Right lobe of liver (tissue), 6 donors: ENCODE results near the gene ATXN2. TPM values are rescaled to one million over a fixed set of nuclear protein-coding genes. Genes with fewer than 3 reads are reported as not detected.
"Not testable (repeated sequence)": the region's sequence is repeated elsewhere in the genome, so short reads cannot be mapped to it uniquely, and the experiment has no call there.

Experiments
- ATAC-seq, 4 donors: fragments of 200-7000 bp; cut with Tn5 transposase; one replicate each; pipeline ENCODE4 v1.9.1; 2020; ENCODE audit warnings: mild to moderate bottlenecking in 4 of 4, moderate library complexity in 4 of 4
- DNase-seq, 3 donors: peaks; one replicate each; pipeline ENCODE4 v3.0.0-alpha.2; 2020
- H3K27ac ChIP-seq, 3 donors: fragments of 200-600 bp; one replicate each; pipeline ENCODE4 v1.8.0; 2022
- H3K27me3 ChIP-seq, 2 donors: fragments of 200-600 bp; one replicate each; pipeline ENCODE4 v1.8.0; 2022
- H3K36me3 ChIP-seq, 4 donors: fragments of 200-600 bp; sonication (generic) in 1 of 4; one replicate each; pipeline versions ENCODE4 v1.5.1 to v1.8.0; 2017 to 2022; ENCODE audit warnings: control low read depth in 1 of 4
- H3K4me1 ChIP-seq, 4 donors: fragments of 200-600 bp; sonication (generic) in 1 of 4; one replicate each; pipeline versions ENCODE4 v1.5.1 to v1.8.0; 2017 to 2022; ENCODE audit warnings: control low read depth in 1 of 4
- H3K4me3 ChIP-seq, 3 donors: fragments of 200-600 bp; one replicate each; pipeline ENCODE4 v1.8.0; 2022
- H3K9me3 ChIP-seq, 4 donors: fragments of 200-600 bp; sonication (generic) in 1 of 4; one replicate each; pipeline versions ENCODE4 v1.5.1 to v1.8.0; 2017 to 2022; ENCODE audit warnings: control low read depth in 1 of 4
- POLR2A ChIP-seq: fragments of 450-650 bp; IDR thresholded peaks from one replicate; pipeline ENCODE4 v1.6.1; 2017; ENCODE audit warnings: antibody characterized with exemption, mild to moderate bottlenecking
- WGBS: methylation state at CpG from one replicate; pipeline ENCODE4 v1.1.6; 2018; ENCODE audit warnings: low coverage, low lambda C conversion rate; ENCODE audit not compliant: insufficient coverage; ENCODE audit errors: missing lambda C conversion rate; 5-methylcytosine and 5-hydroxymethylcytosine counted together
- intact Hi-C, 2 donors: fragments of 100-400 bp; cut with DNase I; formaldehyde crosslinking; loops; one replicate each; pipeline versions ENCODE4 v1.11.2 to v1.14.1; 2022
- total RNA-seq, 6 experiments: library from RNA; depleted of rRNA in 2 of 6; stranded (reverse); fragments of >200 nt in 2 of 6; fragmentation: NEBNext Ultra II Directional in 3 of 6; extraction: Animal tissue kit (Norgen Biotek cat#: 25700) in 3 of 6; gene quantifications; one replicate each; pipeline versions ENCODE4 v1.1.0 to v1.2.4, GENCODE V29; 2016 to 2023
- TF ChIP-seq, protein P1 (sequence below), 4 donors: fragments of 200-600 bp in 3 of 4; fragments of 450-650 bp in 1 of 4; IDR thresholded peaks; one replicate each; pipeline versions ENCODE4 v1.5.1 to v1.8.0; 2016 to 2022; ENCODE audit warnings: antibody characterized with exemption in 4 of 4, mild to moderate bottlenecking in 2 of 4
- donor health status: DM: no; HTN: yes; CAD: no.
- donor health status: DM: no; HTN: no; CAD: no.
- donor health status: DM: no; HTN: no; CAD: no.
- donor health status: DM: no; HTN: yes; CAD: no.
- donor health status: DM: no; HTN: yes; CAD: no.

Gene ATXN2
- total RNA-seq, 6 experiments from 2014 or later = 19.1 to 39.5 (median 27.6) TPM

DNA sequence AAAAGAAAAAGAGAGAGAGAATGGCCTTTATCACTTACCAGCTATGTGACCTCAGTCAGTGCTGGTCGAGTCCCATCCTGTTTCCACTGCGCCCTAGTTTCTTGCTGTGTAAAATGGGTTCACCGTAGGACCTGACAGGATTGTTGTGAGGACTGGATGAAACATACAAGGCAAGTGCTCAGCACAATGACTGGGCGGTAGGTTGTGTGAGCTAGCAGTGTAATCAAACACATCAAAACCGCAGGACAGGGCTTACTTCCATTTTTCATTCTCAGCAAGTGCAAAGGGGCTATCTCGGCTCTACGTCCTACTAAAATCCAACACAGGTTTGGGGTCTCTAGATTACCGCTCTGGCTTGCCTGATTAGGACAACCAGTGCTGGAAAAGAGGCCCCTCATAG is 36.4 kb upstream of the ATXN2 start:
- intact Hi-C loops = no loop called here

DNA sequence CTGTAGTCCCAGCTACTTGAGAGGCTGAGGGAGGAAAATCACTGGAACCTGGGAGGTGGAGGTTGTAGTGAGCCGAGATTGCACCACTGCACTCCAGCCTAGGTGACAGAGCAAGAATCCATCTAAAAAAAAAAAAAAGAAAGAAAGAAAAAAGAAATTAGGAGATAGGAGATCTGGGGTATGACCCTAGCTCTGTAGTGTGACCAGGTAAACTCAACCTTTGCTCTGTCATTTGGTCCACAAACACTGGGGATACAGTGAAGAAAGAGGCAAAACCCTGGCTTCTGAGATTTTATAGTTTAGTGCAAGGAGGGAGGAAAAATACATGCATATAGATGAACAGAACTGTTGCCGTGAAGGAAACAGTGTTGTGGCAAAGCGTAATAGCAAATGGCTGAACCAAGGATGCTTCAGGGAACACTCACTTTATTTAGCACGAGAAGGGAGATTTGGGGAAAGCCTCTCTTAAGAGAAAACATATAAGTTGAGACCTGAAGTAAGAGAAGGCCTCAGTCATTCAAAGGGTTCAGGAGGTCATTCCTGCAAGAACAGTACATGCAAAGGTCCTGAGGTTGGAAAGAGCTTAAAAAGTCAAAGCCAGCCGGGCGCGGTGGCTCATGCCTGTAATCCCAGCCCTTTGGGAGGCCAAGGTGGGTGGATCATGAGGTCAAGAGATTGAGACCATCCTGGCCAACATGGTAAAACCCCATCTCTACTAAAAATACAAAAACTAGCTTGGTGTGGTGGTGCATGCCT is 29.6 kb upstream of the ATXN2 start:
- ATAC-seq (peak; percentile 69 to 89 (median 84)), DNase-seq (no peak)
- TF ChIP-seq, protein P1, sequence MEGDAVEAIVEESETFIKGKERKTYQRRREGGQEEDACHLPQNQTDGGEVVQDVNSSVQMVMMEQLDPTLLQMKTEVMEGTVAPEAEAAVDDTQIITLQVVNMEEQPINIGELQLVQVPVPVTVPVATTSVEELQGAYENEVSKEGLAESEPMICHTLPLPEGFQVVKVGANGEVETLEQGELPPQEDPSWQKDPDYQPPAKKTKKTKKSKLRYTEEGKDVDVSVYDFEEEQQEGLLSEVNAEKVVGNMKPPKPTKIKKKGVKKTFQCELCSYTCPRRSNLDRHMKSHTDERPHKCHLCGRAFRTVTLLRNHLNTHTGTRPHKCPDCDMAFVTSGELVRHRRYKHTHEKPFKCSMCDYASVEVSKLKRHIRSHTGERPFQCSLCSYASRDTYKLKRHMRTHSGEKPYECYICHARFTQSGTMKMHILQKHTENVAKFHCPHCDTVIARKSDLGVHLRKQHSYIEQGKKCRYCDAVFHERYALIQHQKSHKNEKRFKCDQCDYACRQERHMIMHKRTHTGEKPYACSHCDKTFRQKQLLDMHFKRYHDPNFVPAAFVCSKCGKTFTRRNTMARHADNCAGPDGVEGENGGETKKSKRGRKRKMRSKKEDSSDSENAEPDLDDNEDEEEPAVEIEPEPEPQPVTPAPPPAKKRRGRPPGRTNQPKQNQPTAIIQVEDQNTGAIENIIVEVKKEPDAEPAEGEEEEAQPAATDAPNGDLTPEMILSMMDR (IDR thresholded peaks at IDR 0.05) = no peak
- TF ChIP-seq POLR2A = no peak
- intact Hi-C loops = no loop called here
- WGBS = 55% methylated on average over 4 of the region's 7 CpGs
- no peak overlapping the region for H3K4me3 ChIP-seq
- H3K27me3 ChIP-seq = no peaks in the 10 kb centered on the region
- peaks cover 0 to 16% (median 4%) of the 10 kb centered on the region in 4 donors for H3K4me1 ChIP-seq
- no peaks in the 10 kb centered on the region for H3K36me3 ChIP-seq
- H3K27ac ChIP-seq = peak overlapping the region in 1 of 3 donors; percentile 75
- no peaks in the 10 kb centered on the region for H3K9me3 ChIP-seq

More for the DNA sequence above, 36.4 kb upstream of the ATXN2 start:
- no peaks in the 10 kb centered on the region for H3K27me3 ChIP-seq
- TF ChIP-seq POLR2A = no peak
- TF ChIP-seq, protein P1 (IDR thresholded peaks at IDR 0.05) = no peak
- peaks cover 0 to 16% (median 0%) of the 10 kb centered on the region in 4 donors for H3K4me1 ChIP-seq
- no peaks in the 10 kb centered on the region for H3K9me3 ChIP-seq
- DNase-seq (no peak), ATAC-seq (peak; percentile 5 to 46 (median 21))
- no peaks in the 10 kb centered on the region for H3K36me3 ChIP-seq
- H3K4me3 ChIP-seq = no peak overlapping the region
- peak overlapping the region in 2 of 3 donors; percentile 51 to 72 for H3K27ac ChIP-seq
- WGBS = 75% methylated on average over 4 of the region's 8 CpGs

DNA sequence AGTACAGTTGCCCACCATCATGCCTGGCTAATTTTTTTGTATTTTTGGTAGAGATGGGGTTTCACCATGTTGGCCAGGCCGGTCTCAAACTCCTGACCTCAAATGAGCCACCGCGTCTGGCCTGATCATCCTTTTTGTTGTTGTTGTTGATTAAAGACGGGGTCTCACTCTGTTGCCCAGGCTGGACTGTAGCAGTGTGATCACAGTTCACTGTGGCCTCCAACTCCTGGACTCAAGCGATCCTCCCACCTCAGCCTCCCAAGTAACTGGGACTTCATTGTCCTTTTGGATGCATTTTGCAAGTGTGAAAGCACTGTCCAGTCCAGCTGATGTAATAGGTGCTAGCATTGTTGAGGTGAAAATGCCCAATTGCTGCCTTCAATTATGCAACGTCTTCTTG is 27.1 kb upstream of the ATXN2 start:
- H3K27ac ChIP-seq = no peak overlapping the region
- H3K9me3 ChIP-seq = no peaks in the 10 kb centered on the region
- peaks cover 0 to 16% (median 4%) of the 10 kb centered on the region in 4 donors for H3K4me1 ChIP-seq
- intact Hi-C loops = no loop called here
- H3K36me3 ChIP-seq = no peaks in the 10 kb centered on the region
- 100% methylated on average over 2 of the region's 6 CpGs for WGBS
- TF ChIP-seq, protein P1 (IDR thresholded peaks at IDR 0.05) = no peak
- TF ChIP-seq POLR2A = no peak
- no peak overlapping the region for H3K4me3 ChIP-seq
- H3K27me3 ChIP-seq = no peaks in the 10 kb centered on the region
- no peak for ATAC-seq
- DNase-seq = no peak

DNA sequence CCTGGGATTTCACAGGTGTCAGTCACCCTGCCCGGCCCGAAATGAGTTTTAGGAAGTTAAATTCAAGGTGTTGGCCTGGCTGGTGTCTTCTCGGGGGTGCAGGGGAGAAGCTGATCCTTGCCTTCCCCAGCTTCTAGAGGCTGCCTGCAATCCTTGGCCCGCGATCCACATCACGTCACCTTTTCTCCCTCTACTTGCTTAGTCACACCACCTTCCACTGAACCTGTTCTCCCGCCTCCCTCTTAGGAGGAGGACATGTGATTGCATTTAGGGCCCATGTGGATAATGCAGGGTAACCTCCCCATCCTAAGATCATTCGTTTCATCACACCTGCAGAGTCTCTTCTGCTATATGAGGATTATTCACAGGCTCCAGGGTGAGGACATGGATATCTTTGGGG is 25.4 kb upstream of the ATXN2 start:
- peaks cover 0 to 16% (median 4%) of the 10 kb centered on the region in 4 donors for H3K4me1 ChIP-seq
- WGBS = 98% methylated on average over 5 of the region's 8 CpGs
- TF ChIP-seq, protein P1 (IDR thresholded peaks at IDR 0.05) = no peak
- no peak for TF ChIP-seq POLR2A
- H3K4me3 ChIP-seq = no peak overlapping the region
- H3K9me3 ChIP-seq = no peaks in the 10 kb centered on the region
- no peaks in the 10 kb centered on the region for H3K27me3 ChIP-seq
- DNase-seq = no peak
- H3K36me3 ChIP-seq = no peaks in the 10 kb centered on the region
- no peak overlapping the region for H3K27ac ChIP-seq
- intact Hi-C loops = no loop called here
- ATAC-seq = no peak

DNA sequence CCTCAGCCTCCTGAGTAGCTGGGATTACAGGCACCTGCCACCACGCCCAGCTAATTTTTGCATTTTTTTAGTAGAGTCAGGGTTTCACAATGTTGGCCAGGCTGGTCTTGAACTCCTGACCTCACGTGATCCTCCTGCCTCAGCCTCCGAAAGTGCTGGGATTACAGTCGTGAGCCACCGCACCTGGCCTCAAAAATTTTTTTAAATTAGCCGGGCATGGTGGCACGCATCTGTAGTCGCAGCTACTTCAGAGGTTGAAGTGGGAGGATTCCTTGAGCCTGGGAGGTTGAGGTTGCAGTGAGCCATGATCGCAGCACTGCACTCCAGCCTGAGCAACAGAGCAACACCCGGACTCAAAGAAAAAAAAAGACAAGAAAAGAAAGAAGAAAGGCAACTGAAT is 18.7 kb upstream of the ATXN2 start:
- H3K36me3 ChIP-seq, H3K9me3 ChIP-seq, intact Hi-C loops, H3K27ac ChIP-seq, DNase-seq, H3K27me3 ChIP-seq, H3K4me1 ChIP-seq, ATAC-seq, H3K4me3 ChIP-seq: not testable (repeated sequence)
- WGBS = 86% methylated on average over 9 of the region's 10 CpGs
